ENCODE results near the gene HMCN2.

The HMCN2 gene

DNA sequence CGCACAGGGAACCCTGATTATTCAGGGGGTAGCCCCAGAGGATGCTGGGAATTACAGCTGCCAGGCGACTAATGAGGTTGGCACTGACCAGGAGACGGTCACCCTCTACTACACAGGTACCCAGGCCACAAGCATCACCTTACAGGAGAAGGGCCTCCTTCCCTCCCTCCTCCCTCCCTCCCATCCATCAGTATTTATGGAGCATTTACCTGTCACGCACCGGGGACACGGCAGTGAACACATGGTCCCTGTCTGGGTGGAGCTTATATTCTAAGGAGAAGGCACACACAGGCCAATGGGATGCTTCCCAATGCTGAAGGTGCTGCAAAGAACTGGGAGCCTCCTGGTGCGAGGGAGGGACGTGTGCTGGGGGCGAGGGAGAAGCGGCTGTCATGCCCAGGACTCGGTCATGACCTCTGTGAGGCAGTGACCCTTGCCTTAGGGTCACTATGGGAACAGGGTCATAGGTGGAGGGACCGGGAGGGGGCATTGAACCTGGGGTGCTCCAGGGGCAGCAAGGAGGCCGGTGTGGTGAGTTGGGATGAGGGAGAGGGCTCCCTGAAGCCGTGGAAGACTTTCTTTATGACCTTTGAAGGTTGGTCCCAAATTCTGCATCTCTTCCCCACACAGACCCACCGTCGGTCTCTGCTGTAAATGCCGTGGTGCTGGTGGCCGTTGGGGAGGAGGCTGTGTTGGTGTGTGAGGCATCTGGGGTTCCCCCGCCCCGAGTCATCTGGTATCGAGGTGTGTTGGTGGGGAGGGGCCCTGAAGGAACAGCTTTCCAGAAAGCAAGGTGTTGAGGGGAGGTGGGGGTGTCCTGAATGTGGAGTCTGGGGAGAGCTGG, 41.5 kb downstream of the HMCN2 start:
- Histone ChIP-seq H2AFZ (ENCODE audit: low read depth) (no peak overlapping the region), H4K20me1 (ENCODE audit: insufficient read depth) (no peaks in the 10 kb centered on the region), H3K4me2 (no peak overlapping the region), H3K36me3 (ENCODE audit: insufficient read depth) (no peaks in the 10 kb centered on the region), H3K4me1 (ENCODE audit: low read depth, poor library complexity, severe bottlenecking) (no peaks in the 10 kb centered on the region), H3K4me3 (IDR thresholded peaks at IDR 0.05; ENCODE audit: insufficient read depth, low read depth, low read length) (no peak overlapping the region), H3K9ac (no peak overlapping the region), H3K27me3 (ENCODE audit: insufficient read depth, low read depth) (peaks cover 90% of the 10 kb centered on the region), H3K79me2 (ENCODE audit: insufficient read depth, low read depth) (no peaks in the 10 kb centered on the region), H3K27ac (no peak overlapping the region)
- TF ChIP-seq, protein P1, sequence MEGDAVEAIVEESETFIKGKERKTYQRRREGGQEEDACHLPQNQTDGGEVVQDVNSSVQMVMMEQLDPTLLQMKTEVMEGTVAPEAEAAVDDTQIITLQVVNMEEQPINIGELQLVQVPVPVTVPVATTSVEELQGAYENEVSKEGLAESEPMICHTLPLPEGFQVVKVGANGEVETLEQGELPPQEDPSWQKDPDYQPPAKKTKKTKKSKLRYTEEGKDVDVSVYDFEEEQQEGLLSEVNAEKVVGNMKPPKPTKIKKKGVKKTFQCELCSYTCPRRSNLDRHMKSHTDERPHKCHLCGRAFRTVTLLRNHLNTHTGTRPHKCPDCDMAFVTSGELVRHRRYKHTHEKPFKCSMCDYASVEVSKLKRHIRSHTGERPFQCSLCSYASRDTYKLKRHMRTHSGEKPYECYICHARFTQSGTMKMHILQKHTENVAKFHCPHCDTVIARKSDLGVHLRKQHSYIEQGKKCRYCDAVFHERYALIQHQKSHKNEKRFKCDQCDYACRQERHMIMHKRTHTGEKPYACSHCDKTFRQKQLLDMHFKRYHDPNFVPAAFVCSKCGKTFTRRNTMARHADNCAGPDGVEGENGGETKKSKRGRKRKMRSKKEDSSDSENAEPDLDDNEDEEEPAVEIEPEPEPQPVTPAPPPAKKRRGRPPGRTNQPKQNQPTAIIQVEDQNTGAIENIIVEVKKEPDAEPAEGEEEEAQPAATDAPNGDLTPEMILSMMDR (conservative IDR thresholded peaks at IDR 0.05; ENCODE audit: low read depth, low read length) = no peak

DNA sequence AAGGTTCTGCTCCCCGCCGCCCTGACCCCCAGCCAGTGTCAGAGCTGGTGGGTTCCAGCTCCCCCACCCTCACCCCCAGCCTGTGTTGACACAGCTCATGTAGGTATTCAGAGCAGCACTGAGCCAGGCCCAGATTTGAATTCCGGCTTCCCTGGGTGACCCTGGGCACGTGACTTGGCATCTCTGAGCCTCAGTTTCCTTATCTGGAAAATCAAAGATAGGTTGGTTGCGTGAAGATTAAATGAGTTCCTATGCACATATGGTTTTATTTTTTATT, 42.0 kb downstream of the HMCN2 start:
- H3K4me3 ChIP-seq (IDR thresholded peaks at IDR 0.05; ENCODE audit: insufficient read depth, low read depth, low read length) = no peak overlapping the region
- H3K27ac ChIP-seq = no peak overlapping the region
- H3K4me2 ChIP-seq = no peak overlapping the region
- no peak overlapping the region for H2AFZ ChIP-seq (ENCODE audit: low read depth)
- peaks cover 87% of the 10 kb centered on the region for H3K27me3 ChIP-seq (ENCODE audit: insufficient read depth, low read depth)
- H3K9ac ChIP-seq = no peak overlapping the region
- TF ChIP-seq, protein P1 (conservative IDR thresholded peaks at IDR 0.05; ENCODE audit: low read depth, low read length) = no peak
- H3K79me2 ChIP-seq (ENCODE audit: insufficient read depth, low read depth) = no peaks in the 10 kb centered on the region
- H3K4me1 ChIP-seq (ENCODE audit: low read depth, poor library complexity, severe bottlenecking) = no peaks in the 10 kb centered on the region
- no peaks in the 10 kb centered on the region for H3K36me3 ChIP-seq (ENCODE audit: insufficient read depth)
- no peaks in the 10 kb centered on the region for H4K20me1 ChIP-seq (ENCODE audit: insufficient read depth)

DNA sequence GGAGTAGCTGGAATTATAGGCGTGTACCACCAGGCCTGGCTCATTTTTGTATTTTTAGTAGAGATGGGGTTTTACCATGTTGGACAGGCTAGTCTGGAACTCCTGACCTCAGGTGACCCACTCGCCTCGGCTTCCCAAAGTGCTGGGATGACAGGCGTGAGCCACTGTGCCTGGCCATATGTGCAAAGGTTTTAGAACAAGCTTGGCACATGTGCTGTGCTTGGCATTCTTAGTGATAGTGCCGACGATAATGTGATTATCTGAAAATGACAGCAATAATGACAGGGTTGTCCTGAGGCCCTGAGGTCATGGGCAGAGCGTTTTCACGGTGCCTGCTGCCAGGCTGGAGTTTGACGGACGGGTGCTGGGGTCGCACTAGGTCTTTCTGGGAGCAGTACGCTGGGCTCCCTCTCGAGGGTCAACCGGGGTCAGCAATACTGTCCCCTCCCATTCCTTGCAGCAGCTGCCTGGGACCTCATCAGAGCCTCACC, 42.6 kb downstream of the HMCN2 start:
- Histone ChIP-seq H3K9ac (no peak overlapping the region), H3K27ac (no peak overlapping the region), H3K4me3 (IDR thresholded peaks at IDR 0.05; ENCODE audit: insufficient read depth, low read depth, low read length) (no peak overlapping the region), H3K4me2 (no peak overlapping the region), H3K4me1 (ENCODE audit: low read depth, poor library complexity, severe bottlenecking) (no peaks in the 10 kb centered on the region), H3K36me3 (ENCODE audit: insufficient read depth) (no peaks in the 10 kb centered on the region), H2AFZ (ENCODE audit: low read depth) (no peak overlapping the region), H3K79me2 (ENCODE audit: insufficient read depth, low read depth) (no peaks in the 10 kb centered on the region), H3K27me3 (ENCODE audit: insufficient read depth, low read depth) (peaks cover 86% of the 10 kb centered on the region), H4K20me1 (ENCODE audit: insufficient read depth) (no peaks in the 10 kb centered on the region)
- TF ChIP-seq, protein P1 (conservative IDR thresholded peaks at IDR 0.05; ENCODE audit: low read depth, low read length) = no peak

DNA sequence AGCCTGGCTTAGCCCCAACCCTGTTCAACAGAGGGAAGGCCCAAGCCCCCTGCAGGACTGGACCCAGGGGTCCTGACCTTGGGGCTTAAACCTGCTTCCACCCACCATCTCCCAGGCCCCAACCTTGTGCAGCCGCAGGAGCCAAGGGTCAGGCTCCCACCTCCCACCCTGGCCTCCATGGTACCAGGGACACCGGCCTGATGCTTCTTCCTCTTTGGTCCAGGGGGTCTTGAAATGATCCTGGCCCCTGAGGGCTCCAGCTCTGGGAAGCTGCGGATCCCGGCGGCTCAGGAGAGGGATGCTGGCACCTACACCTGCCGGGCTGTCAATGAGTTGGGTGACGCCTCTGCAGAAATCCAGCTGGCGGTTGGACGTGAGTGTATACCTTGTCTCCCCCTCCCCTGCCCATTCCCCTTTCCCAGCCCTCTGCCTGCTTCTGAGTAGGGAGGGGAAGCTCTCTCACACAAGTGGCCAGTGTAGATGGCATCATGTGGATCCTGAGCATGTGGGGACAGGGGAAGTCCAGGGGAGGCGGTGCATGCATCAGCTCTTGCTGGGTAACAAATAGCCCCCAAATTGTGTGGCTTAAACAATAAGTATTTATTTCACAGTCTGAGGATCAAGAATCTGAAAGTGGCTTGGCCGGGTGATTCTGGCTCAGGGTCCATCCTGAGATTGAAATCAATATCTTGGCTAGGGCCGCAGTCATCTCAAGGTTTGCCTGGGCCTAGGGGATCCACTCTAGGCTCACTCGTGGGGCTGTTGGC, 44.3 kb downstream of the HMCN2 start:
- no peaks in the 10 kb centered on the region for H3K79me2 ChIP-seq (ENCODE audit: insufficient read depth, low read depth)
- TF ChIP-seq, protein P1 (conservative IDR thresholded peaks at IDR 0.05; ENCODE audit: low read depth, low read length) = no peak
- H2AFZ ChIP-seq (ENCODE audit: low read depth) = no peak overlapping the region
- peaks cover 81% of the 10 kb centered on the region for H3K27me3 ChIP-seq (ENCODE audit: insufficient read depth, low read depth)
- no peak overlapping the region for H3K4me3 ChIP-seq (IDR thresholded peaks at IDR 0.05; ENCODE audit: insufficient read depth, low read depth, low read length)
- no peak overlapping the region for H3K9ac ChIP-seq
- H3K36me3 ChIP-seq (ENCODE audit: insufficient read depth) = no peaks in the 10 kb centered on the region
- no peak overlapping the region for H3K27ac ChIP-seq
- H4K20me1 ChIP-seq (ENCODE audit: insufficient read depth) = no peaks in the 10 kb centered on the region
- no peak overlapping the region for H3K4me2 ChIP-seq
- no peaks in the 10 kb centered on the region for H3K4me1 ChIP-seq (ENCODE audit: low read depth, poor library complexity, severe bottlenecking)
